Gastrocnemius medialis (tissue), 4 donors: ENCODE measurements around the gene ZDHHC22. TPM values are rescaled to one million over a fixed set of nuclear protein-coding genes. Genes with fewer than 3 reads are reported as not detected.

Experiments used
- ATAC-seq, 2 donors: fragments of 150-250 bp; one replicate each; pipeline ENCODE4 v1.9.1; 2016
- DNase-seq, 2 donors: peaks; one replicate each; pipeline ENCODE4 v3.0.0-alpha.2; 2019
- H3K27ac ChIP-seq, 4 donors: fragments of 200-600 bp; sonication (generic); 1 replicate in 1 of 4; 2 replicates in 3 of 4; pipeline ENCODE4 v1.5.1; 2016 to 2018; ENCODE audit warnings: mild to moderate bottlenecking in 2 of 4, moderate library complexity in 1 of 4
- H3K27me3 ChIP-seq, 3 donors: fragments of 200-600 bp; sonication (generic) in 2 of 3; 1 replicate in 1 of 3; 2 replicates in 2 of 3; pipeline versions ENCODE4 v1.5.1 to v1.6.0; 2016 to 2019; ENCODE audit warnings: mild to moderate bottlenecking in 1 of 3, moderate library complexity in 1 of 3
- H3K36me3 ChIP-seq, 2 donors: fragments of 200-600 bp; sonication (generic) in 1 of 2; one replicate each; pipeline ENCODE4 v1.5.1; 2017 to 2018
- H3K4me1 ChIP-seq, 2 donors: fragments of 200-600 bp; sonication (generic) in 1 of 2; one replicate each; pipeline ENCODE4 v1.5.1; 2016 to 2017; ENCODE audit warnings: mild to moderate bottlenecking in 2 of 2
- H3K4me3 ChIP-seq, 4 donors: fragments of 200-600 bp; sonication (generic) in 3 of 4; 1 replicate in 1 of 4; 2 replicates in 3 of 4; pipeline ENCODE4 v1.5.1; 2016 to 2019; ENCODE audit warnings: mild to moderate bottlenecking in 2 of 4
- H3K9me3 ChIP-seq, 3 donors: fragments of 200-600 bp; sonication (generic) in 2 of 3; 1 replicate in 1 of 3; 2 replicates in 2 of 3; pipeline ENCODE4 v1.5.1; 2016 to 2019
- CTCF ChIP-seq, 5 experiments: fragments of 450-650 bp in 3 of 5; fragments of 200-600 bp in 2 of 5; sonication (generic) in 2 of 5; IDR thresholded peaks in 4 of 5; conservative IDR thresholded peaks in 1 of 5; 1 replicate in 4 of 5; 2 replicates in 1 of 5; pipeline ENCODE4 v1.5.1; 2016 to 2019; ENCODE audit warnings: antibody characterized with exemption in 5 of 5, mild to moderate bottlenecking in 3 of 5, moderate library complexity in 3 of 5
- POLR2A ChIP-seq, 2 donors: fragments of 450-650 bp; IDR thresholded peaks; one replicate each; pipeline ENCODE4 v1.6.1; 2017; ENCODE audit warnings: antibody characterized with exemption in 2 of 2, mild to moderate bottlenecking in 2 of 2, moderate library complexity in 2 of 2
- in situ Hi-C, 4 donors: fragments of 200-750 bp; cut with MboI; loops; one replicate each; pipeline versions ENCODE4 v1.15.0 to v1.8.0; 2017; ENCODE audit warnings: low sequenced_read_pairs in 4 of 4
- intact Hi-C: fragments of 100-400 bp; cut with DNase I; formaldehyde crosslinking; loops from one replicate; pipeline ENCODE4 v1.15.1; 2023; ENCODE audit warnings: low total_unique reads
- total RNA-seq, 4 donors: library from RNA; depleted of rRNA; stranded (reverse); fragments of >200 nt; gene quantifications; one replicate each; pipeline versions ENCODE4 v1.1.0 to v1.2.3, GENCODE V29; 2016

ZDHHC22 gene
- total RNA-seq, 4 donors from 2014 or later, result not detected

- Histone ChIP-seq H3K4me1 (peaks cover 77 to 86% of the 10 kb centered on the region in 2 donors), H3K4me3 (no peak overlapping the region), H3K27me3 (no peaks in the 10 kb centered on the region), H3K36me3 (peaks cover 0 to 70% of the 10 kb centered on the region in 2 donors), H3K9me3 (no peaks in the 10 kb centered on the region), H3K27ac (peak overlapping the region; percentile 57 to 99 (median 96))
- intact Hi-C loops, result no loop called here
- no peak for TF ChIP-seq POLR2A (IDR thresholded peaks at IDR 0.05)
- no peak for TF ChIP-seq CTCF (IDR thresholded peaks at IDR 0.05 in 4 of 5, conservative IDR thresholded peaks at IDR 0.05 in 1 of 5)
- ATAC-seq (no peak), DNase-seq (no peak)
- in situ Hi-C loops, result loop anchor here in 1 of 4 donors (25.0 kb wide), 1 partner anchor 352 kb away; the partner anchor contains the start of genes AHSA1 and VIPAS39
Measured at GRCh38 chr14:77110286-77110685, 31.3 kb downstream of the ZDHHC22 start.

- Histone ChIP-seq H3K27me3 (no peaks in the 10 kb centered on the region), H3K27ac (peak overlapping the region; percentile 9 to 99 (median 96)), H3K4me1 (peaks cover 81 to 87% of the 10 kb centered on the region in 2 donors), H3K9me3 (no peaks in the 10 kb centered on the region), H3K36me3 (peaks cover 0 to 65% of the 10 kb centered on the region in 2 donors), H3K4me3 (no peak overlapping the region)
- DNase-seq (no peak), ATAC-seq (no peak)
- in situ Hi-C loops (loop anchor here in 3 of 4 donors (10.0 to 25.0 kb wide), 2 partner anchors 205 to 353 kb away; partner anchors contain the start of genes AHSA1 (in 1 of the 3) and VIPAS39 (in 1 of the 3)), intact Hi-C loops (no loop called here)
- no peak for TF ChIP-seq POLR2A (IDR thresholded peaks at IDR 0.05)
- no peak for TF ChIP-seq CTCF (IDR thresholded peaks at IDR 0.05 in 4 of 5, conservative IDR thresholded peaks at IDR 0.05 in 1 of 5)
Measured at GRCh38 chr14:77109656-77110055, 31.9 kb downstream of the ZDHHC22 start.

- TF ChIP-seq CTCF (IDR thresholded peaks at IDR 0.05 in 4 of 5, conservative IDR thresholded peaks at IDR 0.05 in 1 of 5), result no peak
- no peak for TF ChIP-seq POLR2A (IDR thresholded peaks at IDR 0.05)
- Histone ChIP-seq H3K36me3 (peaks cover 0 to 56% of the 10 kb centered on the region in 2 donors), H3K27ac (peak overlapping the region; percentile 93 to 99 (median 98)), H3K27me3 (no peaks in the 10 kb centered on the region), H3K4me3 (no peak overlapping the region), H3K4me1 (peaks cover 87% of the 10 kb centered on the region in 2 donors), H3K9me3 (no peaks in the 10 kb centered on the region)
- ATAC-seq (no peak), DNase-seq (no peak)
- intact Hi-C loops, result no loop called here
- in situ Hi-C loops, result loop anchor here in 3 of 4 donors (10.0 to 25.0 kb wide), 2 partner anchors 206 to 354 kb away; partner anchors contain the start of genes AHSA1 (in 1 of the 3) and VIPAS39 (in 1 of the 3)
Measured at GRCh38 chr14:77108753-77109152, 32.8 kb downstream of the ZDHHC22 start.

GRCh38 chr14:77107228-77107627 is 34.4 kb downstream of the ZDHHC22 start:
- Histone ChIP-seq H3K9me3 (no peaks in the 10 kb centered on the region), H3K27ac (peak overlapping the region; percentile 93 to 99 (median 98)), H3K27me3 (no peaks in the 10 kb centered on the region), H3K4me1 (peaks cover 93 to 98% of the 10 kb centered on the region in 2 donors), H3K36me3 (peaks cover 0 to 42% of the 10 kb centered on the region in 2 donors), H3K4me3 (no peak overlapping the region)
- DNase-seq (no peak), ATAC-seq (no peak)
- TF ChIP-seq CTCF (IDR thresholded peaks at IDR 0.05 in 4 of 5, conservative IDR thresholded peaks at IDR 0.05 in 1 of 5), result no peak
- TF ChIP-seq POLR2A (IDR thresholded peaks at IDR 0.05), result no peak
- intact Hi-C loops, result no loop called here
- in situ Hi-C loops, result loop anchor here in 3 of 4 donors (10.0 to 25.0 kb wide), 2 partner anchors 208 to 355 kb away; partner anchors contain the start of genes AHSA1 (in 1 of the 3) and VIPAS39 (in 1 of the 3)
